ENCODE data around the gene BEST4.

The BEST4 gene

DNA sequence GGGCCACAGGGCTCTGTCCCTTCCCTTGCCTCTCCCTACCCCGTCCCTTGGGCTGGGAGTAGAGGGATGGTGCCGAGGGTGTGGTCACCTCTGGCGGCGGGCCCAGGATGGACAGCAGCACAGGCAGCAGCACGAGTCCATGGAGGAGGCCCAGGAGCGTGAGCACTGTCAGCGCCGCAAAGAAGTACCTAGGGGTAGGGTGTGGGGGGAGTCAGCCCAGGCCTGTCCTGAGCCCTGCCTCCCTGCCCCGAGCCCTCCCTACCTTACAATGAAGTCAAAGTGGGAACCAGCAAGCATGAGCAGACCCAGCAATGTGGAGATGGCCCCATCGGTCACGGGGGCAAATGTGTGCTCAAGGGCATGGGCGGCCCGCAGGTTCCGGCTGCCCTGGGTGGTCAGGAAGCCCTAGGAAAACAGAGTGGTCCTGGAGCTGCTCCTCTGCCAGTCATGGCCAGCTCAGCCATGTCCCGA lies 35.0 kb upstream of the BEST4 start:
- DNase-seq (ENCODE audit: low spot score): no peak
- TF ChIP-seq, protein P1, sequence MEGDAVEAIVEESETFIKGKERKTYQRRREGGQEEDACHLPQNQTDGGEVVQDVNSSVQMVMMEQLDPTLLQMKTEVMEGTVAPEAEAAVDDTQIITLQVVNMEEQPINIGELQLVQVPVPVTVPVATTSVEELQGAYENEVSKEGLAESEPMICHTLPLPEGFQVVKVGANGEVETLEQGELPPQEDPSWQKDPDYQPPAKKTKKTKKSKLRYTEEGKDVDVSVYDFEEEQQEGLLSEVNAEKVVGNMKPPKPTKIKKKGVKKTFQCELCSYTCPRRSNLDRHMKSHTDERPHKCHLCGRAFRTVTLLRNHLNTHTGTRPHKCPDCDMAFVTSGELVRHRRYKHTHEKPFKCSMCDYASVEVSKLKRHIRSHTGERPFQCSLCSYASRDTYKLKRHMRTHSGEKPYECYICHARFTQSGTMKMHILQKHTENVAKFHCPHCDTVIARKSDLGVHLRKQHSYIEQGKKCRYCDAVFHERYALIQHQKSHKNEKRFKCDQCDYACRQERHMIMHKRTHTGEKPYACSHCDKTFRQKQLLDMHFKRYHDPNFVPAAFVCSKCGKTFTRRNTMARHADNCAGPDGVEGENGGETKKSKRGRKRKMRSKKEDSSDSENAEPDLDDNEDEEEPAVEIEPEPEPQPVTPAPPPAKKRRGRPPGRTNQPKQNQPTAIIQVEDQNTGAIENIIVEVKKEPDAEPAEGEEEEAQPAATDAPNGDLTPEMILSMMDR (IDR thresholded peaks at IDR 0.05; ENCODE audit: borderline replicate concordance, control extremely low read depth, extremely low read depth, insufficient read depth, missing control alignments): no peak
- in situ Hi-C loops (cut with MboI; ENCODE audit: low sequenced_read_pairs, unreplicated experiment): no loop called here

DNA sequence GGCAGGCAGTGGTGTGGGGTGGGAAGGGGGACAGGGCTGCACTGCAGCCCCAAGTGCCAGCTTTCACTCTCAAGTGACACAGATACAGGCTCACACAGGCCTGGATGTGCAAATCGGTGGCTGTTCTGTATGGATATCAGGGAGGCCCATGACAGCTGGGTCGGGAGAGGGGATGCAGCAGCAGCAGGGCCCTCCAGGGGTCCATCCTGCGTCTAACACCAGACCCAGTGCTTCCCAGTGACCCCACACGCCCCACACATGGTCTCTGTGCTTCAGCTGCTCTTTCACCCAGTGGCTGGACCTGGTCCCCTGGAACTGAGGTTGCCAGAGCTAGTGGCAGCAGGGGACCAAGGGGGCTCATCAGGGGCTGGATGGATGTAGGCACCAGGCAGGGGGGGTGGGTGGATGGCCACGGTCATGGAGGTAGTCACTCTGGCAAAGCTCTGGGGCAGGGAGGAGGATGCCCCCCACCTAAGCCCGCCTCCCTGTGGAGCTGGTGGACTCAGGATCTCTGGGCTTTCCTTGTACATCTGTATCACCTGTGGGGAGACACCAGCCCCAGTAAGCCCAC lies 34.2 kb upstream of the BEST4 start:
- TF ChIP-seq, protein P1 (IDR thresholded peaks at IDR 0.05; ENCODE audit: borderline replicate concordance, control extremely low read depth, extremely low read depth, insufficient read depth, missing control alignments): no peak
- in situ Hi-C loops (cut with MboI; ENCODE audit: low sequenced_read_pairs, unreplicated experiment): no loop called here
- no peak for DNase-seq (ENCODE audit: low spot score)

DNA sequence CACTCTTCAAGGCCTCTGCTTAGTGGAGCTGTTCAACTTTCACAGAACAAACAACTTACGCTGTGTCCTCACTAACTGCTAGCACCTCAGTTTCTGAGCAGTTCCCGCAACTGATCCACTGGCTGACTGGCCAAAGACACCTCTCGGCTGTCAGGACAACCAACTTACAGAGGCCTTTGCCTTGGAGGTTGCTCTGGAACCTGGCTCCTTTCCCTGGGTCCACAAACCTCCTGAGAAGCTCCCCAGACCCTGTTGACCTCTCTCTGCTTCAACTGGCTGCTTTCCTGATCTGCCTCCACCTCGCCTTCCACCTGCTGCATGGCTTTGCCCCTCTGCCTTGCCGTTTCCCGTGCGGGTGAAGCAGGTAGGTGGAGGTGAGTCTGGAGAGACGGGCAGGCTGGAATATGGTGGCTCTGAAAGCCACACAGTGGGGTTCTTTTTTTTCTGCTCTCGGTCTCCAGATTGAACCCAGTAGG lies 33.3 kb upstream of the BEST4 start:
- DNase-seq (ENCODE audit: low spot score): no peak
- in situ Hi-C loops (cut with MboI; ENCODE audit: low sequenced_read_pairs, unreplicated experiment): no loop called here
- TF ChIP-seq, protein P1 (IDR thresholded peaks at IDR 0.05; ENCODE audit: borderline replicate concordance, control extremely low read depth, extremely low read depth, insufficient read depth, missing control alignments): no peak

DNA sequence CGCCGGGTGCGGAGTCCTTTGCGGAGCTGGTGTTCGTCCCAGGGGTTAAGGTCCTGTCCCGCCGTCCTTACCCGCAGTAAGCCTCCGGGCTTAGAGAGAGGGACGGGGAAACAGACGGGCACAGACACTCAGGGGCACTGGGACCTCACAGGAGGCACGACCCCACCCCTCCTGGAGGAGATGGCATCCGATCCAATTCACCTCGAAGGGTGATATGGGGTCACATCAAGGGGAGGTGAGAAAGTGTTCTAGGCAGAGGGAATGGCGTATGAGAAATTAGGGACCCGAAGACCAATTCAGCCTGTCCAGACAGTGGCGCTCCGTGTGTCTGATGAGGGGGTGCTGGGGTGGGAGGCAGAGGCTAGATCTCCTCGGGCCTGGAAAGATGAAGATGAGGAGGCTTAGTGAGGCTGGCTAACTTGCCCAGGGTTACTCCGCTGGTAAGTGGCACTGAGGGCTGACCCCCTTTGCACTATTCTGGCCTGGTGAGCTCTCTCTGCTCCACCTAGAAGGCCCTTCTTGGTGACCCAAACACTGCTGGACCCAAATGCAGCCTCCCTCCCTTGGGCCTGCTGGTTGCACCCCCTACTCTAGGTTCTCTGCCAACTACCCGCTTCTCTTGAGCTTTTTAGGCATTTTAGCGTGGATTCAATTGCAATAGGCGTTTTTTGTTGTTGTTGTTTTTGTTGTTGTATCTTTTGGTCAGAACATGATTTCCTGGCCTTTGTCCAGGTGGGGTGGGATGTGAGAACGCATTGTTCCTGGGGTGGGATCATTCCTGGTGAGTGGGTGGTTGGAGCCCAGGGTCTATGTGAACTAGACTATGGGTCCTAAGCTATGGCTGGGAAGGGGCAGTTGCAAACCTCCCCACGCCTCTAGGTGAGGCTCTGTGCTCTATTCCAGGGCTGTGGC lies 32.6 kb upstream of the BEST4 start:
- in situ Hi-C loops (cut with MboI; ENCODE audit: low sequenced_read_pairs, unreplicated experiment): no loop called here
- no peak for DNase-seq (ENCODE audit: low spot score)
- TF ChIP-seq, protein P1 (IDR thresholded peaks at IDR 0.05; ENCODE audit: borderline replicate concordance, control extremely low read depth, extremely low read depth, insufficient read depth, missing control alignments): no peak

DNA sequence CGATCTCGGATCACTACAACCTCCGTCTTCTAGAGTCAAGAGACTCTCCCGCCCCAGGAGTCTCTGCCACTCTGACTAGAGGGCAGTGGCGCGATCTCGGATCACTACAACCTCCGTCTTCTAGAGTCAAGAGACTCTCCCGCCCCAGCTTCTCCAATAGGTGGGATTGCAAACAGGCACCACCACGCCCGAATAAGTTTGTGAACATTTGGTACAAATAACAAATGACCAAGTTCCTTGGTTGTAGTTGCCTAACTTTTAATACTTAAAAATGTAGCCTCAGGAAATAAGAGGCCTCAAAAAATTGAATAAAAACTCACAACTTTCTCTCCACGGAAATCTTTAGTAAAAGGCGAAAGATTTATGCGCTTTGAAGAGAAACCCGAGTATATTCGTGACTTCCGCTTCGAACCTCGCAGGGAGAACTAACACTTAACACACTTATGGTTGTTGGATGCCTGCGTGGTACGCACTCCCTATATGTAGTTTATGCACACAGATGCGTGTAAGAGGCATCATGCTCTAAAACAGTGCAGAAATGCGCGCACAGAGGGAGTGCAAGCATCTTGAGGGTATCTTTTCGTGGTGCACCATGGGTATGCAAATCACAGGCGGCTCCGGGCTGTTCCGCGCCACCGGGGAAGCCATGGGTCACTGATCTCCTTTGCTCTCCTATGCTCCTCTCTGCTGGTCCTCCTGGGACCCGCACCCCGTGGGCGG lies 31.8 kb upstream of the BEST4 start:
- peak; percentile 92 for DNase-seq (ENCODE audit: low spot score)
- TF ChIP-seq, protein P1 (IDR thresholded peaks at IDR 0.05; ENCODE audit: borderline replicate concordance, control extremely low read depth, extremely low read depth, insufficient read depth, missing control alignments): peak; percentile 28
- in situ Hi-C loops (cut with MboI; ENCODE audit: low sequenced_read_pairs, unreplicated experiment): no loop called here

DNA sequence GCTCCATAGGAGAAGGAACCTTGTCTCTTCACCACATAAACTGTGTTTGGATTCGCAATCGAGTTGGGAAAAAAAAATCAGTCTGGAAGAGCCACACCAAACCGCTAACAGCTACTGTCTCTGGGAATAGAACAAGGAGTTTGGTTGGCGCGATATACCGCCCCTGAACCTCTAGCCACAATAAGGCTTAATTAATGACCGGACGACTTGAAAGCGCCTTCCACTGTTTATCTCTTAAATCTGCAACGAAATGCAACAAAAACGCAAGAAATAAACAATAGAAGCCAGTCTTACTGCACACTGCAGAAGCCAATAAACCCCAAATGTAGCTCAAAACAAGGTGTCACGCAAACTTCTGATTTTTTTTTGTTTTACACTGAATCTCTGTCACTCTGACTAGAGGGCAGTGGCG lies 31.2 kb upstream of the BEST4 start:
- in situ Hi-C loops (cut with MboI; ENCODE audit: low sequenced_read_pairs, unreplicated experiment): no loop called here
- no peak for DNase-seq (ENCODE audit: low spot score)

More for the DNA sequence above, 31.2 kb upstream of the BEST4 start:
- TF ChIP-seq, protein P1 (IDR thresholded peaks at IDR 0.05; ENCODE audit: borderline replicate concordance, control extremely low read depth, extremely low read depth, insufficient read depth, missing control alignments): no peak

Measured in GM13976 (cell line).